22Rv1 (cell line): ENCODE measurements around the gene PHYKPL.

Experiments used
- ZFX ChIP-seq: fragments of 450-650 bp; IDR thresholded peaks from 2 replicates; pipeline ENCODE4 v1.6.1; 2017; ENCODE audit warnings: antibody characterized with exemption, borderline replicate concordance
- TF ChIP-seq, protein P1 (sequence below): fragments of 450-650 bp; IDR thresholded peaks from 2 replicates; pipeline ENCODE4 v1.5.1; 2017; ENCODE audit warnings: mild to moderate bottlenecking

DNA sequence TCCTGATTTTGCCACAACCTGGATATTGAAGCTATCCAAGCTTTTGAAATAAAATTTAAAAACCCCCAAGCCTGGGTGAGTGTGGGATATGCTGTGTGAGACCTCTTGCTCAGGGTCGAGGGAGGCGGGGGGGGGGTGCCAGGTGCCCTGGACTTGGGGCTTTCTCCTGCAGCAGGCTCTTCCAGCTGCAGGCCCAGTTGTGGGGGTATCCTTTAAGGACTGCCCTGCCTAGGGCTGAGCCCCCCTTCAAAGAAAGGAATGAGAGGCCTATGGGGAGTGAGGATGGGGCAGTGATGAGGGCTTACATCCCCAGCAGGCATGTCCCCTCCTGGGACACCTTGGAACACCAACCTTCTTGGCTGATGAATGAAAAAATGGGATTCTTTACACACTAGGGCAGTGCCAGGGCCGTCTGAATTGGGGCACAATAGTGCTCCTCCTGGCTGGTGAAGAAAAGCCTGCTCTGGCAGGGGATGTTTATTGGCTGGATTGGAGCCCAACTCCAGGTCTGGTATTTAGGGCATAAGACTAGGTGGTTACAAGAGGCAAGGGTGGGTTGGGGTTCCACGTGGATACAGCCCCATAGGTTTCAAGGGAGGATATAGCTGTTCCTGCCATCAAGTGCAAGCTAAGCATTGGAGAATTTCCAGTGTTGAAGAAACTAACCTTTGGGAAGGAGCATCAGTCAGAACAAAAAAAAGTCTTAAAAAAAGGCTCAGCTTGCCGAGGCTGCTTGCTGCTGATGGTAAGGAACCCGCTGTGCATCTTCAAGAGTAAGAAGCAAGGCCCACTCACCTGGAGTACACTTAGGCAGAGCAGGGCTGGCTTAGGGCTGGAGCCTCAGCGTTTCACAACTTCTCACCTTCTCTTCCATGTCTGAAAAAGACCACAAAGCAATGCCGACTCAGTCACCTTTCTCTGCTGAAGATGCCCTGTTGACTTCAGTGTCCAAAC, 21.2 kb downstream of the PHYKPL start:
- TF ChIP-seq, protein P1, sequence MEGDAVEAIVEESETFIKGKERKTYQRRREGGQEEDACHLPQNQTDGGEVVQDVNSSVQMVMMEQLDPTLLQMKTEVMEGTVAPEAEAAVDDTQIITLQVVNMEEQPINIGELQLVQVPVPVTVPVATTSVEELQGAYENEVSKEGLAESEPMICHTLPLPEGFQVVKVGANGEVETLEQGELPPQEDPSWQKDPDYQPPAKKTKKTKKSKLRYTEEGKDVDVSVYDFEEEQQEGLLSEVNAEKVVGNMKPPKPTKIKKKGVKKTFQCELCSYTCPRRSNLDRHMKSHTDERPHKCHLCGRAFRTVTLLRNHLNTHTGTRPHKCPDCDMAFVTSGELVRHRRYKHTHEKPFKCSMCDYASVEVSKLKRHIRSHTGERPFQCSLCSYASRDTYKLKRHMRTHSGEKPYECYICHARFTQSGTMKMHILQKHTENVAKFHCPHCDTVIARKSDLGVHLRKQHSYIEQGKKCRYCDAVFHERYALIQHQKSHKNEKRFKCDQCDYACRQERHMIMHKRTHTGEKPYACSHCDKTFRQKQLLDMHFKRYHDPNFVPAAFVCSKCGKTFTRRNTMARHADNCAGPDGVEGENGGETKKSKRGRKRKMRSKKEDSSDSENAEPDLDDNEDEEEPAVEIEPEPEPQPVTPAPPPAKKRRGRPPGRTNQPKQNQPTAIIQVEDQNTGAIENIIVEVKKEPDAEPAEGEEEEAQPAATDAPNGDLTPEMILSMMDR = no peak
- TF ChIP-seq ZFX = no peak
